ENCODE measurements around the gene CASD1. TPM values are rescaled to one million over a fixed set of nuclear protein-coding genes. Genes with fewer than 3 reads are reported as not detected.

Gene CASD1
- total and polyA plus RNA-seq, 2 experiments from 2014 or later, result 15.5 to 38.1 TPM

- no peak for TF ChIP-seq ZNF462 (CRISPR knock-in tag; IDR thresholded peaks at IDR 0.05)
- no peak for TF ChIP-seq POLR2AphosphoS5 (IDR thresholded peaks at IDR 0.05; ENCODE audit: low read depth)
- TF ChIP-seq CTCF (conservative IDR thresholded peaks at IDR 0.05; ENCODE audit: low read depth in 2 of 2), result no peak
- TF ChIP-seq EZH2phosphoT487 (IDR thresholded peaks at IDR 0.05; ENCODE audit: unreplicated experiment), result no peak
These were observed 10.7 kb upstream of the CASD1 start (continued) for GRCh38 chr7:94498918-94499317.

GRCh38 chr7:94507462-94507861 lies 2.1 kb upstream of the CASD1 start:
- Histone ChIP-seq H4K20me1 (replicated peaks; ENCODE audit: insufficient read depth) (no peaks in the 10 kb centered on the region), H3K4me2 (no peak overlapping the region), H3F3A (replicated peaks; ENCODE audit: low read depth) (no peaks in the 10 kb centered on the region), H3K4me3 (no peak overlapping the region), H3K79me2 (replicated peaks; ENCODE audit: insufficient read depth) (peaks cover 22% of the 10 kb centered on the region), H3K36me3 (ENCODE audit: insufficient read depth) (no peaks in the 10 kb centered on the region), H3K27me3 (ENCODE audit: insufficient read depth) (no peaks in the 10 kb centered on the region), H2AFZ (no peak overlapping the region), H3K27ac (ENCODE audit: low read depth) (no peak overlapping the region), H3K9me2 (ENCODE audit: insufficient read depth) (no peaks in the 10 kb centered on the region), H3K4me1 (ENCODE audit: insufficient read depth) (peaks cover 20% of the 10 kb centered on the region)
- H3K27me3 Mint-ChIP-seq (ENCODE audit: insufficient read depth, low read depth, poor library complexity), result peaks cover 2% of the 10 kb centered on the region
- ATAC-seq, result no peak
- DNase-seq (ENCODE audit: low spot score), result no peak
- no peak overlapping the region for H3K27ac Mint-ChIP-seq
- H3K4me3 Mint-ChIP-seq, result no peak overlapping the region
- no peaks in the 10 kb centered on the region for H3K36me3 Mint-ChIP-seq (ENCODE audit: low read depth)
- peaks cover 26% of the 10 kb centered on the region for H3K4me1 Mint-ChIP-seq
- H3K9me3 Mint-ChIP-seq, result no peaks in the 10 kb centered on the region
- TF ChIP-seq CTCF (conservative IDR thresholded peaks at IDR 0.05; ENCODE audit: low read depth in 2 of 2), result no peak
- no peak for TF ChIP-seq ZNF462 (CRISPR knock-in tag; IDR thresholded peaks at IDR 0.05)
- TF ChIP-seq EZH2 (IDR thresholded peaks at IDR 0.05; ENCODE audit: low read depth, unreplicated experiment), result no peak
